Measurements from ENCODE around the gene TFEB. TPM values are rescaled to one million over a fixed set of nuclear protein-coding genes. Genes with fewer than 3 reads are reported as not detected.
A peak's percentile ranks its signal among the peaks of the same experiment; 100 is the strongest.

Gene TFEB
- polyA plus RNA-seq, 3 donors, result 7.9 to 9.9 (median 9.4) TPM

GRCh38 chr6:41640426-41640825 lies 95.0 kb downstream of the TFEB start:
- no peak for DNase-seq

- no peak for DNase-seq
Observed at GRCh38 chr6:41639809-41640371, 95.5 kb downstream of the TFEB start.

GRCh38 chr6:41638935-41639808 lies 96.2 kb downstream of the TFEB start:
- DNase-seq, result no peak

- DNase-seq, result peak; percentile 76
Observed at GRCh38 chr6:41638002-41638934, 97.1 kb downstream of the TFEB start, which contains the start of gene MDFI. TSS of gene MDFI (plus strand) at chr6:41638468. CDS start at chr6:41638750, 282 bp downstream.

- DNase-seq, result no peak
Observed at GRCh38 chr6:41637194-41638001, 98.0 kb downstream of the TFEB start.

GRCh38 chr6:41636833-41637193 lies 98.6 kb downstream of the TFEB start:
- no peak for DNase-seq

- no peak for DNase-seq
Observed at GRCh38 chr6:41635365-41635764, 100.0 kb downstream of the TFEB start.

- DNase-seq, result no peak
Observed at GRCh38 chr6:41634657-41635056, 100.8 kb downstream of the TFEB start.

Other genes with a start within 250 kb of the TFEB start
- gene FOXP4, start 189.2 kb downstream of the TFEB start, polyA plus RNA-seq (ENCODE audit: insufficient read length in 3 of 3), result 10 to 100 TPM; 34.3 to 48.4 (median 45.7) TPM
- gene MDFI, start 97.1 kb downstream of the TFEB start, polyA plus RNA-seq (ENCODE audit: insufficient read length in 3 of 3), result 10 to 100 TPM; 39.6 to 67.5 (median 47.6) TPM
- gene PGC, start 11.8 kb upstream of the TFEB start, polyA plus RNA-seq (ENCODE audit: insufficient read length in 3 of 3), result under 1 TPM in 1 of 3 donors, not detected in 2; 0.16 TPM
- 1 to 10 TPM; 6.0 to 9.2 (median 8.6) TPM for gene FRS3, start 44.3 kb upstream of the TFEB start, polyA plus RNA-seq (ENCODE audit: insufficient read length in 3 of 3)
- gene PRICKLE4, start 45.2 kb upstream of the TFEB start, polyA plus RNA-seq (ENCODE audit: insufficient read length in 3 of 3), result 1 to 10 TPM; 3.2 to 7.0 (median 6.0) TPM
- gene TOMM6, start 52.1 kb upstream of the TFEB start, polyA plus RNA-seq (ENCODE audit: insufficient read length in 3 of 3), result 100 to 1,000 TPM; 216 to 241 (median 225) TPM
- 10 to 100 TPM in 2 of 3 donors, 1 to 10 TPM in 1; 9.9 to 16.9 (median 14.9) TPM for gene USP49, start 159.8 kb upstream of the TFEB start, polyA plus RNA-seq (ENCODE audit: insufficient read length in 3 of 3)
- gene MED20, start 185.5 kb upstream of the TFEB start, polyA plus RNA-seq (ENCODE audit: insufficient read length in 3 of 3), result 10 to 100 TPM; 34.1 to 38.8 (median 35.4) TPM
- 10 to 100 TPM; 27.9 to 34.0 (median 29.4) TPM for gene BYSL, start 185.9 kb upstream of the TFEB start, polyA plus RNA-seq (ENCODE audit: insufficient read length in 3 of 3)
- 10 to 100 TPM; 25.9 to 32.8 (median 32.7) TPM for gene CCND3, start 206.2 kb upstream of the TFEB start, polyA plus RNA-seq (ENCODE audit: insufficient read length in 3 of 3)